HG02623 (cell line): ENCODE measurements around the gene RNASEL.

Experiments used
- ATAC-seq: cut with Tn5 transposase; IDR thresholded peaks from one replicate; pipeline ENCODE4 v1.9.1; 2021; ENCODE audit warnings: moderate library complexity; ENCODE audit not compliant: unreplicated experiment

RNASEL gene

DNA sequence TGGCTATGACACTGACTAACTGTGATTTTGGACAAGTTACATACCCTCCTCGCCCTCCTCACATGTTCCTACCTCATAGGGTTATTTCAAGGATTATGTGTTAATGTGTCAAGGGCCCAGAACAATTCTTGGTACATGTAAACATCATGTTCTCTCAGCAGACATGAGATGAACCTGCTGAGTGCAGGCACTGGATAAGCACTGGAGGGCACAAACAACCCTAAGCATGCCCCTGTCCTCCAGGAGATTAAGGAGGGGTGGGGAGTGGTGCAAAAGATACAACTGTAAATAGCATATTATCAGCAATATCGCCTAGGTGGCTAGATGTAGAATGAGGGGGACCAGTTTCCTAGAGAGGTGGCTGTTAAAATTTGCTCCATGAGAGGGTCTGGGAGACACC, 32.9 kb upstream of the RNASEL start:
- no peak for ATAC-seq

DNA sequence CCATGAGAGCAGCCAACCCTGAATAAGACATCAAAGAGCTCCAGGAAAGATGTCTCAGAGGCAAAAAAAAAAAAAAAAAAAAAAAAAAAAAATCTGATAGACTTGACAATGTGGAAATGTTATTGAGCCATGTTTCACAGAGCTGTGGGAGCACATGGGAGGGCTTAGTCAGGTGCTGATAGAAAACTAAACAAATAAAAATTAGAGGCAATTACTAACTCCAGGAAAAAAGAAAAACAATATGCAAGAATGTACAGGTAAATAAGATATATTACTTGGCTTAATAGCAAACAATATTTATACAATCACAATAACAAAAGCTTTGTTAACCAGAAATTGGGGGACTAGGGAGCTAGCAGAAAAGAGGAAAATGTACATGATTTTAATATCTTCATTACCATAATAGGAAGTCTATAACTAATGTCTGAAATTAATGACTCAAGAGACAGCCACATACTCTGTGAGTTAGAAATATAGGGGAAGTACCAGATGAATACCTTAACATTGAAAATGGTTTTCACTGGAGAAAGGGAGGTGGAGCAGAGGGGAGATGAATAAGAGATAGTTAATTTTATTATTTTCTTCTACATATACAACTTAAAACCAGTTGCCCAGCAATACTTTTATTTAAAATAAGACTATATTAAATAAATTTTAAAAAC, 32.0 kb upstream of the RNASEL start:
- no peak for ATAC-seq

DNA sequence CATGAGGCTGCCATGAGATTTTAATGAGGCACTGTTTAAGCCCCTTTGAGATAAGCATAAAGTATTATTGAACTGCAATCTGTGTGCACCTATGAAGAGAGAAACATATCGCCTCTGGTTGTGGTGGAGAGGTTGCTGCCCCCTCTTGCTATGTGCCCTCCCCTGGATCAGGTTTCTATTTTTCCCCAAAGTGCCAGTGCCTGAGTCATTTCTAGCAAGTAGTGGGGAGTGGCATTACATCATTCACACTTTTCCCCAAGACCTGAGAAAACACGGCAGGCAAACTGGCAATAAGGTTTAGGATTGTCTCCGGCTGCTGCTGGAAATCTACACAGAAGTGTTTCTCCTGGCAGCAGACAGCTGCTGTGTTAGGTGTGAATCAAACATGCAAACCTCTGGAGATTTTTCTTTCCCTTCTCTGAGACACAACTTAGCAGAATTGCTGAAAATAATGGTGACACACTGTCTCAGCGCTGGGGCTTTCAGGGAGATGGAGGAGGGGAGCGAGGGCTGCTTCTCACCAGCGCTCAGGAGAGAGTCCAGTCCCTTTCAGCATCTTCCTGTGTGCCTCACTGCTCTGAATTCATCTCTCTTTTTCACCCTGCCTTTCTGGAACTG, 28.8 kb upstream of the RNASEL start:
- ATAC-seq = no peak

DNA sequence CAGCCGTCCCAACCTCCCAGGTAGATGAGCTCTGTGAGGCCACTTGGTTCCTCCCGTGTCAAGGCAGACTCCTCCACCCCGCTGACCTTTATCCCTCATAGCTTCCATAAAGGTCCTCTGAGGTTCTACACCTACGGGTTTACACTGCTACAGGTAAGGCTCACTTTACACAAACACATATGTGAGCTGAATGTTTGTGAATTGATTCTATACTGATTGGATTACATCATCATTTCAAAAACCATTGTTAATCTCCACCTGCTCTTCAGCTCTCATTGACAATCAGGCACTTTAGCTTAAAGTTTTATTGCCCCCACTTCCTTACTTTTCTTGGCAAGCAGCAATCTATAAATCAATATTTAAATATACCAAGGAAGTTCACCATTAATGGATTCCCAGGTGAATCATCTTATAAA, 28.0 kb upstream of the RNASEL start:
- no peak for ATAC-seq

DNA sequence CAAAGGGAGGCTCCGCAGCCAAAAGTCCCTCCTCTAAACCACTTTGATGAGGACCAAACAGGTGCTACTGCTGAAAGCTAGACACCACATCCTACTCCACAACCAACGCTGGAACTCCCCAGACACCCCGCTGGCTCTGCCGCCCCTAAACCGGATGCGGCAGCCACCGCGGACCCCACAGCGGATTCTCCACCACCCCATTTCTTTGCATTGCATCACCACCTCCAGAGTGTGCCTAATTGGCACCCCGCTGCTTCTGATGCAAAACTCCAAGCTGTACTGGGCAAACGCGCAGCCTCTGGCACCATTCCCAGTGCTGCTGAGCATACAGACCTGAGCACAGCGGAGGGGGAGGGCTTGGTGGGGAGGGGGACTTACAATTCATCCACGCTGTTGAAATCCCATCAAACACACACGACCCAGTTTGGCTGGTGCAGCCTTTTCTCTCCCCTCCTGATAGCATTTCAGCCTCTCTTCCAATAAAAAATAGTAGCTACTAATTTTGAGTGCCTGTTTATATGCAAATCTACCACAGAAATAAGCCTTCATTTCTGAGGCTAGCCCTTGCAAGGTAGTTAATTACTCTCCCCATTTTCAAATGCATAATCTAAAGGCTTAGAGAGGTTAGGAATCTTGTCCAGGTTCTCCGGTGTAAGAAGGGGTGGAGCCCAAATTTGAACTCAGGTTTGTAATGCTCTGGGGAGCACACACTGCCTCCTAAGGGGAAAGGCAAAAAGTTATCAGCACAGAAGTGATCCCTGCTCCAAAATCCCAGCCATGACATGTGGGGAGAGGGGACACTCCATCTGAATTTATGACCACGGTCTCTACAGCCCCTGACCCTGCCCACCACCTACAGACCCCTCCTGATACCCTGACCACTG, 27.3 kb upstream of the RNASEL start:
- ATAC-seq = peak; percentile 72

DNA sequence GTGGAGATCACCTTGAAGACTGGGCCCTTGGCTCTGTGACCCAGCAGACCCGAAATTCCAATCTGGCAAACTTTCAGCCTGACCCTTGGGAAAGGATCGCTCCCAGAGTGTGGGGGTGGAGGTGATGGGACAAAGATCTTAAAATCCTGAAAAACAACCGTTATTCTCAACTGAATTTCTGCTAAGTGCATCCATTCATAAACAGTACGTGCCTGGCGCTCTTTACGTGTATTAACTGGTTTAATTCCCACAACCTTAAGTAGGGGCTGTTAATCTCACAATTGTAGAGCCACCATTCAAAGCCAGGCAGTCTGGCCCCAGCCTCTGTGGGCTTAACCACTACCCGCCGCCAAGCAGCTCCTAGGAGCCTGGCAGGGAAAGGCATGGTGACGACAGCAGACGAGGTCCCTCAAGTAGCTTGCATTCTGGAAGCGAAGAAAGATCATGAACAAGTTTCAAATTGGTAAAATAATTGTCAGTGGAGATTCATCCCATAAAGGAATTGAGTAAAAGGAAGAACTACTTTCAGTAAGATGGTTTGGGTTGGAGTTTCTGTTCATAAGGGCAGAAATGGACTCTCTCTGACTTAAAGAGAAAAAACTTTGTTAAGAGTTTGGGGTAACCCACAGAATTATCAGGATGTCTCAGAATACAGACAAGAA, 26.5 kb upstream of the RNASEL start:
- peak; percentile 17 for ATAC-seq

DNA sequence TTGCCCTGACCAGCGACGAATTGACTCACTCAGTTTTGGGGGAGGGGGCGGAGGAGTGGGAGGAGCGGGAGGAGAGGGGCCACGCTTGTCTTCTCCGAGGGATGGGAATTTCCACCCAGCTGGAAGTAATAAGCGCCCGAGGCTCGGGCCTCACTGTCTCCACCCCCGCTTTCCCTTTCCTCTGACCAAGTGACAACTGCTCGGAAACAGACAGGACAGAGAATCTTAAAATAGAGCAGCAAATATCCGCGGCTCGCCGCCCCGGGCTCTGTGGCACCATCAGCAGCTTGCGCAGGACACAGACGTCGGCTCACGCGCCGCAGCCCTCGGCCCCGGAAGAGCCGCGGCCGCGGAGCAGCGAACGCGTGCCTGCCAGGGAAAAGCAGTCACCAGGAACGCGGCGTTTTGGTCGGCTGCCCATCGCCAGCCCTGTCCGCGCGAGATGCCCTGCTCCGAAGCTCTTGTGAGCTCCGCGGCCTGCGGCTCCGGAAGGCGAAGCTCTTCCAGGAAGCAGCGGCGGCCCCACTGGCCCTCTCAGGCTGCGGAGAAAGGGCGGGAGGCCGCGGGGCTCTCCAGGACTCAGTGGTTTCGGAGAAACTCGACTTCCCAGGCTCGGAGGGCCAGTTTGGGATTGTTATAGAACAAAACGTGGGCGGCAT, 25.9 kb upstream of the RNASEL start:
- ATAC-seq = peak; percentile 38

DNA sequence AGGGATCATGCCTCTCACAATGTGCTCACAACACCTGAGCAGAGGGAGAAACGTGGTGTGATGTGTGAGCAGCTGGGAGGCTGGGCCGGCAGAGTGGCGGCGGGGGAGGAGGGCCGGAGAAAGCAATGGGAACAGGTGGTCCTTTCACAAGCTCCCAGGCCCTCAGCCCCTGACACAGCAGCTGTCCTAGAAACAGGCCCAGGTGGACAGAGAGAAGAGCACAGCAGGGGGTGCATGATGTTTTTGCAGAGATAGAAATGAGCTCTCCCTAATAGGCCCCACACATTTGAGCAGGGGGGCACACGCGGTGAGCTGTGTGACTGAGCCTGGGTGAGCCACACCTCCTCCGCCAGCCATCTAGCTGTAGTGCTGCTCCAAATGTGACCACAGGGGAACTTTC, 22.7 kb upstream of the RNASEL start:
- no peak for ATAC-seq

DNA sequence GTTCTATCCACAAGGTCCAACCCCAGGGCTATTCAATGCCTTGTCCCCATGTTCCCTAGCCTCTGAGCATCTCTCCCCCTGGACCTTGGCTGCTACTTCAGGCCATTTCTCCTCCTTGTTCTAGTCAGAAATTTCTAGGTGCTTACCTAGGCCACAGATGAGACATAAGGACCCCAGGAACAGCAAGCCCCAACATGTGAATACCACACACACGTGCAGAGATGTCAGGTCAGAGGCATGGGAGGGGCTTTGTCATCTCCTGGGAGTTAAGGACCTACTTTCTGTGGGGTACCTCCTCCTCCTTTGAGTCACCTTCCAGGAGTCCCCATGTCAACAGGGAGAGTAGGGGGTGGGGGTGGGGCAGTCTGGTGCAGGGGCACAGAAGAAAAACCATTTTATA, 22.3 kb upstream of the RNASEL start:
- ATAC-seq = no peak

DNA sequence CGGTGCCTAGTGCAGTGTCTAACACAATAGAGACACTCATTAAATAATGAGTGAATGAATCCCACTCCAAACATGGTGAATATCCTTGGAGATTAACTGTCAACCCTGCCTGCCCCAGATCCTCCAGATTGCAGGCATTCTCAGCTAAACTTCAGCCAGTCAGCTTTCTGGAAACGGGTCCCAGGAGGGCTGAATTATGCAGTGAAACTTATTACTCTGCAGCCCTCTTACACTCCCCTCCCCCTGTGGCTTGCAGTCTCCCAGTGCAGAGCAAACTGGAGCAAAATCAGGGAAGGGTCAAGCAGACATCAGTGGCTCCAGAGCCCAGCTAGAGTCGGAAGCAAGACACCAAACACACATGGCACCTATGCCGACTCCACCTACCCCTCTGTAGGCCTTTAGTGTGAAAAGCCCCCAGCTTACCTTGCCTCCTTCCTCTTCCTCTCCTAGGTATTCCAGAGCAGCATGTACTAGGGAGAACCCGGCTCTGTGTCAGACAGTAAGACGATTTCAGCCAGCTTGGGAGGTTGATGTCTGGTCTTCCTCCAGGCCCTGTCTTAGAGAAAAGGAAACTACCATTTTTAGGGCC, 21.6 kb upstream of the RNASEL start:
- no peak for ATAC-seq

DNA sequence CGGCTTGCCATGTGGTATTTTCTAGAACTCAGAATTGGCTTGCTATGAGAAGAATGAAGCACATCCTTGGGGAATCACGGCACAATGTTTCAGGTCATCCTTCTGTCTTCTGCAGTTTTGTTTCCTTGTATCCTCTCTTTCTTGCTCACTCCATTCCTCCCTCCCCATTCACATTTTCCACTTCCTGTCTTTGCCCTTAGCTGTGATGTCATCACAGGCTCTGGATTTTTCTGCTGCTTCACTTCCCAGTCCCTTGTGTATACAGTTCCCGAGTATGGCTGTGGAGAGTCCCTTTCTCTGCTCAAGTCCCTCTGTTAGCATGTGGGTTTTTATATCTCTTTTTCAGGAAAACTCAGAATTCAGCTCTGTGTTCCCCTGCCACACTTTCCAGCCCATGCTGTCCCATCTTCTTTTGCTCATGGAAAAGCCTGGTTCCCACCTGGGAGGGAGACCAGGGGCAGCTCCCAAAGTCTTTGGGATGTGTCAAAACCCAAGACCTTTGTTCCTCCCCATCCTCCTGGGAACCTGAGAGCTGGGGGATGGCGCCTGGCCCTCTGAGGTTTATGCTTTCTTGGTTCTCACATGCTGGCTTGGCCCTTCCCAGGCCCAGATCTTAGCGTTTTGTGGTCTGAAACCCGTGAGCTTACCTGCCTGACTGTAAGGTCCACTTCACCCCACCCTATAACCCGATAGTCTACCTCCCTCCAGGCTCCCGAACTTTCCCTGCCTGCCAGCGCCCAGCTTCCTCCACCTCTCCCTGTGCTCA, 20.0 kb upstream of the RNASEL start:
- ATAC-seq = no peak

DNA sequence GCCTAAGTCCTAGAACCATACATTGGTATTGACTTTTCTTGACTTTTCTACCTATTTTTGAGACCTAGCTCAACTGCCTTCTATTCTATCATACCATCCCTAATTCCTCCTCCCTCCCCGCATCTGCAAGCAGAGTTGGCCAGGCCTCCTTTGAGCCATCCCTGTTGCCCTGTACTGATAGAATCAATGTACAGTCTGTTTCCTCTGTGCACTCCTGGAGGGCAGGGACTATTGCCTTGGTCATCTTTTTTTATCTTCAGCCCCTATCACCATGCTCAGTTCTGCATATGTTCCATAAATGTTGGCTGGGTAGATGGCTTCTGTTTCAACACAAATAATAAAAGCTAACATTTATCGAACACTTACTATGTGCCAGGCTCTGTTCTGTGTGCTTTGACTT, 19.2 kb upstream of the RNASEL start:
- no peak for ATAC-seq

DNA sequence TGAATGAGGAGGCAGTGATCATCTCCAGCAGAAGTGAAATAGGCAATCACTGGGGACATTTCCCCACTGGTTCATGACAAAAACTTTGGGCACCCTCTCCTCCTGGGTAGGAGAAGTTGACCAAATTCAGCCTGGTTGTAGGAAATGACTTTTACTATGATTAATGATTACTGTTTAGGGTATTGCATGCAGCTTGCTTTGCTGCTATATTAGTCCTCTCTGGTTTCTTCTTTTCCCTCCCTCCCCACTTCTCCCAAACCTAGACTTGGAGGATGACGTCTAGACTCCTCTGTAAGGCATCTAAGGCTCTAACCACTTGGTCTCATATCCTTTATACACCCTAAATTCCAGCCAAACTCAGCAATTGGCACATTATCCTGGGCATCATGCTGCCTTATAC, 18.5 kb upstream of the RNASEL start:
- no peak for ATAC-seq

DNA sequence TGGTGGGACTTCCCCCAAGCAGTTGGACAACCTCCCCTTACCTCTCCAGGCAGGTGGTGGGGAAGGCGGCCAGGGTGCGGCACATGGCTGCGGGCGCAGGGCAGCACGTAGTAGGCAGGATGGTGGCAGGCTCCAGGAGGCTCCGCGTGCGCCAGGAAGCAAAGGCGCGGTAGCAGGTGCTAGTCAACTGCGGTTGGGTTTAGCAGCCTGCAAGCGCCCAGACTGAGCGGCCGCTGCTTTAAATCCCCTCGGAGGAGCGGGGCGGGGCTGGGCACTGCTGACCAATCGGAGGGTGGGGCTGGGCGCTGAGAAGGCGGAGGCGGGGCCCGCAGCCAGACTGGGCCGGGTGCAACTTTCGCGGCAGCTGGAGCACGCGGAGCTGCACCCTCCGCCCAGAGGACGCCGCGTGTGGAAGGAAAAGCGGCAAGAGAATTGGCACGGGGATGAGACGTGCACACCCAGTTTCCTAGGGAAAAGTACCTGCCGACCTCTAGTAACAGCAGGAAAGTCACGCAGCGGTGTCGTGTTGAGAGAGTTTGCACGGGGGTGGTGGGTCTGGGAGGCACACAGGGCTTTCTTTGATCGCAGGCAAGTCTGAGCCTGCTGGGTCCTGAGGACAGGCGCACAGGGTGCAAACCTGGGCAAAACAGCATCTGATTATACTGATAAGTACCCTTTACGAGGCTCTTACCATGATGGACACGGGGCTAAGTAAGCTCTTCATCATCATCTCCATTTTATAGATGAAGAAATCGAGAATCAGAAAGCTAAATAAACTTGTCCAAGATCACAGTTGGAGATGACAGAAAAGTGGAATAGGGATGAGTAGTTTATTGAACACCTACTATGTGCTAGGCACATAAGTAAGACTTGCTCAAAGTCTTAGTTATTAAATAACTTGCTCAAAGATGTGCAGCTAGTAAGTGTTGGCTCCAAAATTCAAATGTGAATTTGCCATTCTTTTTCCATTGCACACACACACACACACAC, 15.4 kb upstream of the RNASEL start, which contains the start of gene RGS16:
TSS of gene RGS16 (minus strand) at position 215 of the 990 bp plus-strand sequence. CDS start at position 85, 130 bp downstream.
- ATAC-seq = peak; percentile 85

DNA sequence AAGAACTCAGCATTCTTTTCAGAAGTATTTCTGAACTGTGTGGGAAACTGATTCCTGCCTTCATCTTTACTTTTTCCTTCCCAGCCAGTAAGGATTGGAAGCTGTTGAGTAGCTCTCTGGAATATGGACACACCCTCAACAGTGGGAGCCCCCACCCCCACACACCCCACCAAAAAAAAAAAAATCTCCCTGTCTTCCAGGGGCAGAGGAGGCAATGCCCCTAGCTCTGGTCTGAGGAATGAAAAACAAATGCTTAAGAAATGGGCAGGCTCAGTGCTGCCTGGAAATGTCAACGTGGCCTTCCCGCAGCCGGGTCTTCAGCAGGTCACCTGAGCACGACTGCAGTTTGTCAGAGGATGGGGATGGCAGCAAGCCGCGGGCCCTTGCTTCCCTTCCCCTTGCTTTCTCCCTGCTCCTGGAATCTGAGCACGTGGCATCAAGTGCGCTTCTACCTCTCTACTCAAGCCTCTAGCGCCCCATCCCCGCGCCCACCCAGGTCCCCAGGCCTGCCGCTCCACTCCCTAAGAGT, 14.7 kb upstream of the RNASEL start:
- ATAC-seq = no peak

DNA sequence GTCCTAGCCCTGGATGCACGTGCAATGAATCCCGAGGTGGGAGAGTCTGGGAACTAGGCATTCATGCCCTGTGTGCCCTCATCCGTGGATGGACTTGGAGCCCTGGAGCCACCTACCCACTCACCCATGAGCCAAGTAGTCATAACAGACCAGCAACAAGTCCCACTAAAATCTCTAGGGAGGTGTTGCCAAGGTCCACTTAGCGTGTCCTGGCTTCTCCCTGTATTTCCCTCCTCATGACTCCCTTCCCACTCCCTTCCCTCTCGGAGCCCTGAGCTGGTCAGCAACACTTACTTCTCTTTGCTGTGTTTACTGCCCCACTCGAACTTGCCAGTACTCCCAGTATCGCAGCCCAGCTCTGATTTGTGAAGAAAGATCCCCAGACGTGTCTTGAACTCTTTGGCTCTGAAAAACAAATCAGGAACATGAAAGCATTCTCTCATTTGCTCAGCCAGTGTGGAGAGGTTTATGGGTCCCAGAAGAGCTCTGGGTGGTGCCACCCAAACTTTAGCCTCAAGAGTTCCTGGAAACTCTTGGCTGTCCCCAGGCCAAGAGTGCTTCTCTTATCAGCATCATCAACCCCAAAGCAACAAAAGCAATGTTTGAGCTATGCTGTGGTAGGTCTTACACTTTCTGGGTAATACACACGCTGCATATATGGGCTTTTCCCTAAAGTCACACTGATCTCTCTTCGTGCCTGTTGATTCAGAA, 14.0 kb upstream of the RNASEL start:
- ATAC-seq = no peak

DNA sequence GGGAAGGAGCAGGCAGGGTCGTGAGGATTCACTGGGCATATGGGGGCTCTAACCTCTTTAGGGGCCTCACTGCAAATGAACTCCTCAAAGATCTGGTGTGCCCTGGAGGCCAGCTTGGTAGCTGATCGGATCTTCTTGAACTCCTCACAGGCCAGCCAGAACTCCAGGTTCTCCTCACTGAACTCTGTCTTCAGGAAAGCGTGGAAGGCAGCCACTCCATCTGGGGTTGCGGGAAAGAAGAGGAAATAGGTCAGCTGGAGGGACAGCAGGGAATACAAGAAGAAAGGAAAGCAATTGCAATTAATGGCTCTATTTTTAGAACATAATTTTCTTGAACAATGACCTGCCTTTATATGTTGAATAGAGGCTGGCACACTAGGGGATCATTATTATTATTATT, 12.9 kb upstream of the RNASEL start:
- no peak for ATAC-seq

DNA sequence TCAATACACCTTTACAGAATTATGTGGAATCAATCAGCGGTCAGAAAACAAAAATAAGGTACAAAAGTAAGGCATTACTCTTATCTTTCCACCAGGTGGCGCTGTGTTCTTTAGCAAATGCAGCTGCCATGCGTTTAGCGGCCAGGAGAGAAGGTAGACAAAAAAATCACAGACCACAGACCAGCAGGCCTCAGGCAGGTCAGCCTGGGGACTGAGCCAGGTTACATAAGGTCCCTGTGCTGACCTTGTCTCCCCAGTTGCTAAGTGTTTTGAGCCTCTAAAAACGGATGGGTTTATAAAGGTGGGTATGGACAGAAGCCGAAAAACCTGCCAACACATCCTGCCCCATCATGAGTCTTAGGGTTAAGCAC, 12.3 kb upstream of the RNASEL start:
- no peak for ATAC-seq
